Breast epithelium (tissue), 4 donors: ENCODE data around the gene C19orf38. TPM values are rescaled to one million over a fixed set of nuclear protein-coding genes. Genes with fewer than 3 reads are reported as not detected.

Experiments used
- DNase-seq, 2 donors: peaks; one replicate each; pipeline ENCODE4 v3.0.0-alpha.2; 2019; ENCODE audit warnings: low spot score in 2 of 2
- H3K27ac ChIP-seq, 2 donors: fragments of 200-600 bp; sonication (generic) in 1 of 2; one replicate each; pipeline ENCODE4 v1.5.1; 2016 to 2019; ENCODE audit warnings: mild to moderate bottlenecking in 1 of 2
- H3K27me3 ChIP-seq, 2 donors: fragments of 200-600 bp; sonication (generic) in 1 of 2; one replicate each; pipeline versions ENCODE4 v1.5.1 to v1.6.0; 2017 to 2019; ENCODE audit warnings: control low read depth in 1 of 2, mild to moderate bottlenecking in 1 of 2
- H3K36me3 ChIP-seq: fragments of 200-600 bp; one replicate; pipeline ENCODE4 v1.5.1; 2019
- H3K4me1 ChIP-seq, 2 donors: fragments of 200-600 bp; sonication (generic); one replicate each; pipeline ENCODE4 v1.5.1; 2016 to 2019; ENCODE audit warnings: control low read depth in 1 of 2
- H3K4me3 ChIP-seq, 3 donors: fragments of 200-600 bp; sonication (generic); 1 replicate in 2 of 3; 2 replicates in 1 of 3; pipeline ENCODE4 v1.5.1; 2016 to 2019; ENCODE audit warnings: mild to moderate bottlenecking in 3 of 3, moderate library complexity in 2 of 3
- H3K9me3 ChIP-seq, 2 donors: fragments of 200-600 bp; sonication (generic) in 1 of 2; one replicate each; pipeline ENCODE4 v1.5.1; 2016 to 2019; ENCODE audit warnings: control low read depth in 1 of 2
- CTCF ChIP-seq, 3 donors: fragments of 450-650 bp; IDR thresholded peaks; one replicate each; pipeline ENCODE4 v1.5.1; 2016 to 2017; ENCODE audit warnings: antibody characterized with exemption in 3 of 3, mild to moderate bottlenecking in 3 of 3, moderate library complexity in 3 of 3
- POLR2A ChIP-seq: fragments of 450-650 bp; IDR thresholded peaks from one replicate; pipeline ENCODE4 v1.6.1; 2016; ENCODE audit warnings: antibody characterized with exemption, mild to moderate bottlenecking, moderate library complexity
- POLR2AphosphoS5 ChIP-seq, 3 donors: sonication (generic); formaldehyde crosslinking; IDR thresholded peaks; one replicate each; pipeline ENCODE4 v1.6.1; 2017; ENCODE audit warnings: antibody characterized with exemption in 3 of 3
- intact Hi-C: fragments of 100-400 bp; cut with DNase I; formaldehyde crosslinking; loops from one replicate; pipeline ENCODE4 v1.15.1; 2023; ENCODE audit warnings: low total_unique reads
- total RNA-seq, 3 donors: library from RNA; depleted of rRNA; stranded (reverse); fragments of >200 nt; gene quantifications; one replicate each; pipeline ENCODE4 v1.1.0, GENCODE V29; 2016

Gene C19orf38
- total RNA-seq, 3 donors from 2014 or later = 1.3 to 2.7 (median 2.0) TPM

- no peaks in the 10 kb centered on the region for H3K27me3 ChIP-seq
- no peaks in the 10 kb centered on the region for H3K4me1 ChIP-seq
- DNase-seq = no peak
- no peak overlapping the region for H3K4me3 ChIP-seq
- intact Hi-C loops = no loop called here
- H3K9me3 ChIP-seq = no peaks in the 10 kb centered on the region
- no peaks in the 10 kb centered on the region for H3K36me3 ChIP-seq
- H3K27ac ChIP-seq = no peak overlapping the region
- TF ChIP-seq POLR2A = no peak
Observed at GRCh38 chr19:10805758-10806247, 42.4 kb upstream of the C19orf38 start.

GRCh38 chr19:10808937-10809649 lies 39.1 kb upstream of the C19orf38 start:
- no peaks in the 10 kb centered on the region for H3K9me3 ChIP-seq
- H3K4me1 ChIP-seq = no peaks in the 10 kb centered on the region
- TF ChIP-seq POLR2AphosphoS5 (IDR thresholded peaks at IDR 0.05) (no peak), POLR2A (no peak), CTCF (IDR thresholded peaks at IDR 0.05) (no peak)
- H3K4me3 ChIP-seq = no peak overlapping the region
- DNase-seq = no peak
- no peaks in the 10 kb centered on the region for H3K36me3 ChIP-seq
- intact Hi-C loops = no loop called here
- H3K27ac ChIP-seq = no peak overlapping the region
- no peaks in the 10 kb centered on the region for H3K27me3 ChIP-seq

GRCh38 chr19:10809651-10810285 lies 38.4 kb upstream of the C19orf38 start:
- H3K27me3 ChIP-seq = no peaks in the 10 kb centered on the region
- H3K4me1 ChIP-seq = no peaks in the 10 kb centered on the region
- no peak for TF ChIP-seq POLR2AphosphoS5 (IDR thresholded peaks at IDR 0.05)
- TF ChIP-seq POLR2A = no peak
- TF ChIP-seq CTCF (IDR thresholded peaks at IDR 0.05) = no peak
- intact Hi-C loops = no loop called here
- H3K36me3 ChIP-seq = no peaks in the 10 kb centered on the region
- H3K27ac ChIP-seq = no peak overlapping the region
- no peak overlapping the region for H3K4me3 ChIP-seq
- DNase-seq = no peak
- no peaks in the 10 kb centered on the region for H3K9me3 ChIP-seq

- no peak for DNase-seq
- no peak for TF ChIP-seq POLR2A
- TF ChIP-seq CTCF (IDR thresholded peaks at IDR 0.05) = no peak
- TF ChIP-seq POLR2AphosphoS5 (IDR thresholded peaks at IDR 0.05) = no peak
- intact Hi-C loops = no loop called here
- Histone ChIP-seq H3K4me1 (no peaks in the 10 kb centered on the region), H3K36me3 (no peaks in the 10 kb centered on the region), H3K27me3 (no peaks in the 10 kb centered on the region), H3K9me3 (no peaks in the 10 kb centered on the region), H3K27ac (peak overlapping the region in 1 of 2 donors; percentile 67), H3K4me3 (no peak overlapping the region)
Observed at GRCh38 chr19:10811391-10812111, 36.7 kb upstream of the C19orf38 start.

GRCh38 chr19:10812196-10812595 lies 36.0 kb upstream of the C19orf38 start:
- H3K9me3 ChIP-seq = no peaks in the 10 kb centered on the region
- intact Hi-C loops = no loop called here
- DNase-seq = no peak
- no peak overlapping the region for H3K4me3 ChIP-seq
- H3K4me1 ChIP-seq = no peaks in the 10 kb centered on the region
- H3K27me3 ChIP-seq = no peaks in the 10 kb centered on the region
- peak overlapping the region in 1 of 2 donors; percentile 67 for H3K27ac ChIP-seq
- TF ChIP-seq CTCF (IDR thresholded peaks at IDR 0.05) (no peak), POLR2AphosphoS5 (IDR thresholded peaks at IDR 0.05) (no peak), POLR2A (no peak)
- H3K36me3 ChIP-seq = no peaks in the 10 kb centered on the region
